HepG2 (cell line): Measurements from ENCODE around the gene GARIN1A. TPM values are rescaled to one million over a fixed set of nuclear protein-coding genes. Genes with fewer than 3 reads are reported as not detected.
"Not testable (repeated sequence)": the region's sequence is repeated elsewhere in the genome, so short reads cannot be mapped to it uniquely, and the experiment has no call there.

Experiments used
- ATAC-seq: fragments of 200-7000 bp; cut with Tn5 transposase; 3 replicates; pipeline ENCODE4 v1.9.1; 2020; ENCODE audit warnings: mild to moderate bottlenecking, moderate library complexity
- BruUV-seq: library from RNA; stranded (reverse); fragments of 400-500 nt; replicated peaks from 2 replicates; lab custom pipeline; 2021; lab: Mats Ljungman, UMichigan
- CTCF ChIA-PET: fragments of 300-600 bp; formaldehyde crosslinking; extraction: SDS; loops from one replicate; lab custom pipeline; 2021; ENCODE audit warnings: low total read pairs, inconsistent platforms, low intra/inter-chr PET ratio; lab: Yijun Ruan, JAX
- POLR2A ChIA-PET: fragments of 350-600 bp; sonication (Branson Sonifier 250); formaldehyde crosslinking; loops from one replicate; lab custom pipeline; 2020; ENCODE audit warnings: antibody characterized with exemption, inconsistent platforms; lab: Yijun Ruan, JAX
- DNase-seq: peaks from one replicate; pipeline ENCODE4 v3.0.0-alpha.2; 2015; ENCODE audit warnings: low spot score
- FAIRE-seq: peaks from 3 replicates; lab custom pipeline; 2011; peaks lifted over from hg19 to GRCh38; lab: Jason Lieb, UNC
- H2AFZ ChIP-seq: one replicate; pipeline ENCODE4 v1.6.1; 2011; ENCODE audit warnings: low read length, inconsistent platforms
- H3K27ac ChIP-seq: fragments of 300-600 bp; 3 replicates; pipeline ENCODE4 v1.8.0; 2011; ENCODE audit warnings: mixed run types, mild to moderate bottlenecking, mixed read lengths, low read length, inconsistent platforms; ENCODE audit not compliant: insufficient read depth; ENCODE audit errors: extremely low read length
- H3K27me3 ChIP-seq, 2 experiments: fragments of 200-600 bp in 1 of 2; 2 replicates in 1 of 2; 3 replicates in 1 of 2; pipeline versions ENCODE4 v1.6.0 to v1.8.0; 2011; ENCODE audit warnings: low read length in 2 of 2, mild to moderate bottlenecking in 2 of 2, moderate library complexity in 2 of 2, inconsistent platforms in 1 of 2; ENCODE audit not compliant: insufficient read depth in 2 of 2, control insufficient read depth in 1 of 2
- H3K36me3 ChIP-seq, 2 experiments: fragments of 200-600 bp in 1 of 2; replicated peaks in 1 of 2; 2 replicates in 1 of 2; 3 replicates in 1 of 2; pipeline versions ENCODE4 v1.5.1 to v1.8.0; 2011; ENCODE audit warnings: low read length in 2 of 2, inconsistent platforms in 1 of 2; ENCODE audit not compliant: insufficient read depth in 2 of 2, control insufficient read depth in 1 of 2
- H3K4me1 ChIP-seq: 2 replicates; pipeline ENCODE4 v1.5.1; 2012; ENCODE audit warnings: low read length, inconsistent platforms; ENCODE audit not compliant: insufficient read depth
- H3K4me2 ChIP-seq: 2 replicates; pipeline ENCODE4 v1.6.0; 2011; ENCODE audit warnings: low read depth, low read length, inconsistent platforms
- H3K4me3 ChIP-seq, 3 experiments: fragments of 200-600 bp in 1 of 3; sonication (generic), shearing (Covaris generic) in 1 of 3; replicated peaks in 1 of 3; 2 replicates each; pipeline ENCODE4 v1.5.1; 2011 to 2016; ENCODE audit warnings: low read length in 3 of 3, inconsistent platforms in 2 of 3, low read depth in 2 of 3, mild to moderate bottlenecking in 2 of 3, control low read depth in 1 of 3, mixed read lengths in 1 of 3; ENCODE audit not compliant: insufficient read depth in 1 of 3
- H3K79me2 ChIP-seq: one replicate; pipeline ENCODE4 v1.6.1; 2011; ENCODE audit warnings: low read length, inconsistent platforms; ENCODE audit not compliant: insufficient read depth
- H3K9ac ChIP-seq: 2 replicates; pipeline ENCODE4 v1.6.0; 2011; ENCODE audit warnings: mild to moderate bottlenecking, low read depth, low read length, inconsistent platforms; ENCODE audit not compliant: insufficient read depth
- H3K9me3 ChIP-seq: 2 replicates; pipeline ENCODE4 v1.5.1; 2012; ENCODE audit warnings: mild to moderate bottlenecking, low read length
- H4K20me1 ChIP-seq: 2 replicates; pipeline ENCODE4 v1.6.0; 2011; ENCODE audit warnings: inconsistent platforms, mild to moderate bottlenecking, low read length, moderate library complexity; ENCODE audit not compliant: insufficient read depth
- MIER2 ChIP-seq: IDR thresholded peaks from 2 replicates; pipeline ENCODE4 v1.6.1; 2016; ENCODE audit warnings: missing biosample characterization, missing genetic modification reagents
- REST ChIP-seq, 2 experiments: IDR thresholded peaks; 2 replicates each; pipeline ENCODE4 v1.6.1; 2011 to 2012; ENCODE audit warnings: low read length in 2 of 2, borderline replicate concordance in 1 of 2, low read depth in 1 of 2, mild to moderate bottlenecking in 1 of 2, moderate library complexity in 1 of 2
- WGBS: methylation state at CpG from one replicate; pipeline ENCODE4 v1.1.6; 2017; ENCODE audit warnings: low lambda C conversion rate; 5-methylcytosine and 5-hydroxymethylcytosine counted together
- in situ Hi-C: cut with HindIII; loops from 2 replicates; pipeline ENCODE4 v1.10.0; 2017; ENCODE audit warnings: low pct_unique_long_range_greater_than_20kb; ENCODE audit not compliant: extremely low pct_ligation_motif_present
- intact Hi-C: fragments of 100-400 bp; cut with micrococcal nuclease; formaldehyde crosslinking; loops from one replicate; pipeline ENCODE4 v1.10.0; 2022; ENCODE audit not compliant: unreplicated experiment
- polyA plus RNA-seq, 8 experiments: library from polyadenylated mRNA; depleted of rRNA in 3 of 8; stranded (reverse) in 7 of 8; unstranded in 1 of 8; fragments of >200 nt; fragmentation: Illumina TruSeq in 4 of 8; extraction: Trizol in 4 of 8; gene quantifications; 2 replicates each; pipeline versions ENCODE4 v1.2.1 to v1.2.3, GENCODE V29; 2011 to 2016; ENCODE audit warnings: low read depth in 4 of 8, missing spikeins in 1 of 8, mixed read lengths in 1 of 8; ENCODE audit not compliant: insufficient read depth in 1 of 8
- total RNA-seq, 5 experiments: library from RNA; depleted of rRNA; stranded (reverse); fragments of >200 nt; fragmentation: Illumina TruSeq; extraction: Trizol; gene quantifications; 2 replicates each; pipeline ENCODE4 v1.2.3, GENCODE V29; 2016; ENCODE audit warnings: low read depth in 1 of 5

The GARIN1A gene
- total and polyA plus RNA-seq, 2 of the 13 experiments (the other 11 are each of a cell fraction or from before 2014, with no cell fraction given), result 0.12 TPM; not detected in 1

GRCh38 chr7:128633915-128634314 lies 38.2 kb upstream of the GARIN1A start:
- POLR2A ChIA-PET, DNase-seq, FAIRE-seq, H3K27ac ChIP-seq, H3K27me3 ChIP-seq, H3K4me3 ChIP-seq, BruUV-seq, H3K9me3 ChIP-seq, H4K20me1 ChIP-seq, H3K4me1 ChIP-seq, intact Hi-C loops, H2AFZ ChIP-seq, H3K79me2 ChIP-seq, H3K4me2 ChIP-seq, CTCF ChIA-PET, H3K36me3 ChIP-seq, H3K9ac ChIP-seq, in situ Hi-C loops, ATAC-seq: not testable (repeated sequence)
- WGBS, result 95% methylated on average over 2 of the region's 3 CpGs
- peak; percentile 5 to 67 for TF ChIP-seq REST (IDR thresholded peaks at IDR 0.05; ENCODE audit: borderline replicate concordance in 1 of 2, low read depth in 1 of 2, low read length in 2 of 2)
- peak; percentile 76 for TF ChIP-seq MIER2 (CRISPR knock-in tag)

GRCh38 chr7:128645206-128645605 lies 26.9 kb upstream of the GARIN1A start:
- in situ Hi-C loops, H3K4me2 ChIP-seq, H3K79me2 ChIP-seq, CTCF ChIA-PET, H3K4me1 ChIP-seq, H2AFZ ChIP-seq, BruUV-seq, H3K9ac ChIP-seq, POLR2A ChIA-PET, H3K9me3 ChIP-seq, ATAC-seq, H3K36me3 ChIP-seq, H3K27ac ChIP-seq, H3K27me3 ChIP-seq, FAIRE-seq, intact Hi-C loops, H3K4me3 ChIP-seq, DNase-seq, H4K20me1 ChIP-seq: not testable (repeated sequence)
- 96% methylated on average over 5 of the region's 5 CpGs for WGBS
